KMS-11 (cell line): ENCODE data around the gene HSD3B1.
"Not testable (repeated sequence)": the region's sequence is repeated elsewhere in the genome, so short reads cannot be mapped to it uniquely, and the experiment has no call there.

Source experiments
- H2AFZ ChIP-seq: fragments of 200-600 bp; sonication (generic); 2 replicates; pipeline ENCODE4 v1.6.1; 2016; ENCODE audit warnings: antibody characterized with exemption, mixed run types, low read depth
- H3K27ac ChIP-seq: fragments of 200-600 bp; sonication (generic); 2 replicates; pipeline ENCODE4 v1.6.1; 2016; ENCODE audit warnings: mild to moderate bottlenecking, mixed run types
- H3K27me3 ChIP-seq: fragments of 200-600 bp; sonication (generic); 2 replicates; pipeline ENCODE4 v1.6.1; 2017; ENCODE audit warnings: mild to moderate bottlenecking, low read depth, mixed run types, moderate library complexity; ENCODE audit not compliant: insufficient read depth
- H3K36me3 ChIP-seq: fragments of 200-600 bp; sonication (generic); 2 replicates; pipeline ENCODE4 v1.6.1; 2017; ENCODE audit warnings: mild to moderate bottlenecking, mixed run types; ENCODE audit not compliant: insufficient read depth
- H3K4me1 ChIP-seq: fragments of 200-600 bp; sonication (generic); 2 replicates; pipeline ENCODE4 v1.6.1; 2016; ENCODE audit warnings: mild to moderate bottlenecking, low read depth, mixed run types; ENCODE audit not compliant: poor library complexity, severe bottlenecking
- H3K4me2 ChIP-seq: fragments of 200-600 bp; sonication (generic); 2 replicates; pipeline ENCODE4 v1.7.0; 2016; ENCODE audit warnings: mild to moderate bottlenecking, mixed run types
- H3K4me3 ChIP-seq: fragments of 200-600 bp; sonication (generic); IDR thresholded peaks from 2 replicates; pipeline ENCODE4 v1.6.1; 2017; ENCODE audit warnings: low read depth, low read length, mixed read lengths; ENCODE audit not compliant: insufficient read depth
- H3K79me2 ChIP-seq: fragments of 200-600 bp; sonication (generic); 2 replicates; pipeline ENCODE4 v1.6.1; 2016; ENCODE audit warnings: low read depth, mixed run types; ENCODE audit not compliant: insufficient read depth
- H3K9ac ChIP-seq: fragments of 200-600 bp; sonication (generic); 2 replicates; pipeline ENCODE4 v1.6.1; 2016; ENCODE audit warnings: mild to moderate bottlenecking, mixed run types
- H4K20me1 ChIP-seq: fragments of 200-600 bp; sonication (generic); 2 replicates; pipeline ENCODE4 v1.6.1; 2016; ENCODE audit warnings: mild to moderate bottlenecking, mixed run types; ENCODE audit not compliant: insufficient read depth
- CTCF ChIP-seq: fragments of 200-600 bp; sonication (generic); conservative IDR thresholded peaks from 2 replicates; pipeline ENCODE4 v1.6.1; 2017; ENCODE audit warnings: low read depth, mild to moderate bottlenecking, antibody characterized with exemption, low read length, moderate library complexity, mixed read lengths

HSD3B1 gene

GRCh38 chr1:119556423-119556822 lies 49.4 kb downstream of the HSD3B1 start:
- no peak for TF ChIP-seq CTCF
- no peaks in the 10 kb centered on the region for H3K27me3 ChIP-seq
- H3K9ac ChIP-seq, result no peak overlapping the region
- no peak overlapping the region for H2AFZ ChIP-seq
- H3K4me2 ChIP-seq, result no peak overlapping the region
- H3K4me1 ChIP-seq, result peaks cover 17% of the 10 kb centered on the region
- no peak overlapping the region for H3K4me3 ChIP-seq
- no peaks in the 10 kb centered on the region for H4K20me1 ChIP-seq
- no peak overlapping the region for H3K27ac ChIP-seq
- no peaks in the 10 kb centered on the region for H3K36me3 ChIP-seq
- H3K79me2 ChIP-seq, result no peaks in the 10 kb centered on the region

DNA sequence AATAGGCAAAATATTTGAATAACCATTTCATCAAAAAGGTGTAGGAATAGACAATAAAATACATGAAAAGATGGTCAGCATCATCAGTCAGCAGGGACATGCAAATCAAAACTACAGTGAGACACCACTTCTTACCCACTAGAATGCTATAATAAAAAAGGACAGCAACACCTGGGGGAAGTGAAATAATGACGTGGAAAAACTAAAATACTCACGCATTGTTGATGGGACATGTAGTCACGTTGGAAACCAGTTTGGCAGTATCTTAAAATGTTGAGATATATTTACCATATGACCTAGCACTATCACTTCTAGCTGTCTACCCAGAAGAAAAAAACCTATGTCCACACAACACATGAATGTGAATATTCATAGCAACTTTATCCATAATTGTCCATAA lies 53.4 kb downstream of the HSD3B1 start:
- not testable (repeated sequence) for H3K27ac ChIP-seq, H3K4me3 ChIP-seq, H3K4me1 ChIP-seq, H3K27me3 ChIP-seq, H3K4me2 ChIP-seq, H3K9ac ChIP-seq, H2AFZ ChIP-seq, H3K36me3 ChIP-seq, H3K79me2 ChIP-seq, H4K20me1 ChIP-seq

DNA sequence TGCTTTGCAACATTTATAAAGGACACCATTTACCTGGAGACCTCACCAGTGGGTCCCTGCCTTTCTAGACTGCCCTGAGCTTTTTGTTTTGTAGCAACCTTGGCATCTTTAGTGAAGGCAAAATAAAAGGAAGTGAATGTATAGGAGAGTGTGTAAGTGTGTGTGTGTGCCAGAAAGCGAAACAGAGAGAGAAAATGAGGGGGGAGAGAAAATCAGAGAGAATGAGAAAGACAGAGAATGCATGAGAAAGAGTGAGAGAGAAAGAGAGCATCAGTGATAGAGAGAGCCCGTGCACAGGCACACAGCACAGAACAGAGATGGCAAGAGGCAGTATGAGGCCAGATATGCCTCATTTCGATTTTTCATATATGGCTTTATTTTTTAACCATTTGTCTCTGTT lies 57.5 kb downstream of the HSD3B1 start:
- Histone ChIP-seq H3K4me3 (no peak overlapping the region), H3K9ac (no peak overlapping the region), H3K27me3 (no peaks in the 10 kb centered on the region), H2AFZ (no peak overlapping the region), H3K27ac (no peak overlapping the region), H4K20me1 (no peaks in the 10 kb centered on the region), H3K36me3 (no peaks in the 10 kb centered on the region), H3K4me1 (no peaks in the 10 kb centered on the region), H3K4me2 (no peak overlapping the region), H3K79me2 (no peaks in the 10 kb centered on the region)
- no peak for TF ChIP-seq CTCF
